Smooth muscle cell of trachea (primary cell): ENCODE results near the gene UCK2. TPM values are rescaled to one million over a fixed set of nuclear protein-coding genes. Genes with fewer than 3 reads are reported as not detected.

Experiments
- total RNA-seq: library from RNA; depleted of rRNA; stranded (reverse); fragments of >200 nt; gene quantifications from 2 replicates; pipeline ENCODE4 v1.2.1, GENCODE V29; 2014

UCK2 gene
- total RNA-seq = 52.9 and 85.3 TPM in 2 replicates

GRCh38 chr1:165827268-165828102 is at the start of gene UCK2:
TSS of gene UCK2 (plus strand) at chr1:165827614. CDS start at chr1:165827834, 220 bp downstream.

Other genes with a start within 250 kb of the UCK2 start
- gene MGST3, start 196.4 kb upstream of the UCK2 start, total RNA-seq = 230 and 254 TPM in 2 replicates
- gene ALDH9A1, start 129.1 kb upstream of the UCK2 start, total RNA-seq = 246 and 297 TPM in 2 replicates
- 63.8 and 103 TPM in 2 replicates for gene TMCO1, start 58.7 kb upstream of the UCK2 start, total RNA-seq